Prostate gland (tissue), 2 donors: ENCODE measurements around the gene RASL11A. TPM values are rescaled to one million over a fixed set of nuclear protein-coding genes. Genes with fewer than 3 reads are reported as not detected.
"Not testable (repeated sequence)": the region's sequence is repeated elsewhere in the genome, so short reads cannot be mapped to it uniquely, and the experiment has no call there.

Experiments
- DNase-seq: peaks from one replicate; pipeline ENCODE4 v3.0.0-alpha.2; 2019; ENCODE audit warnings: low spot score
- H3K27ac ChIP-seq, 2 donors: fragments of 200-600 bp; sonication (generic); 2 replicates each; pipeline ENCODE4 v1.5.1; 2017 to 2019
- H3K27me3 ChIP-seq: fragments of 200-600 bp; sonication (generic); replicated peaks from 2 replicates; pipeline ENCODE4 v1.5.1; 2019; ENCODE audit not compliant: insufficient read depth
- H3K36me3 ChIP-seq, 2 donors: fragments of 200-600 bp; sonication (generic); 1 replicate in 1 of 2; 2 replicates in 1 of 2; pipeline versions ENCODE4 v1.5.1 to v1.8.1; 2017 to 2019
- H3K4me1 ChIP-seq: fragments of 200-600 bp; sonication (generic); replicated peaks from 2 replicates; pipeline ENCODE4 v1.5.1; 2019
- H3K4me3 ChIP-seq, 2 donors: fragments of 200-600 bp; sonication (generic); 2 replicates each; pipeline ENCODE4 v1.5.1; 2017 to 2019
- H3K9me3 ChIP-seq: fragments of 200-600 bp; sonication (generic); 2 replicates; pipeline ENCODE4 v1.5.1; 2017
- POLR2A ChIP-seq: fragments of 450-650 bp; IDR thresholded peaks from one replicate; pipeline ENCODE4 v1.6.1; 2016; ENCODE audit warnings: antibody characterized with exemption, mild to moderate bottlenecking
- POLR2AphosphoS5 ChIP-seq: sonication (generic); formaldehyde crosslinking; IDR thresholded peaks from one replicate; pipeline ENCODE4 v1.6.1; 2017; ENCODE audit warnings: antibody characterized with exemption
- WGBS: methylation state at CpG from one replicate; pipeline ENCODE4 v1.1.5; 2018; 5-methylcytosine and 5-hydroxymethylcytosine counted together
- intact Hi-C: fragments of 100-400 bp; cut with DNase I; formaldehyde crosslinking; loops from one replicate; pipeline ENCODE4 v1.14.2; 2022
- total RNA-seq, 2 donors: library from RNA; depleted of rRNA; stranded (reverse); fragments of >200 nt; gene quantifications; one replicate each; pipeline ENCODE4 v1.1.0, GENCODE V29; 2016
- TF ChIP-seq, protein P1 (sequence below), 4 experiments: fragments of 200-600 bp in 2 of 4; fragments of 450-650 bp in 2 of 4; sonication (generic) in 2 of 4; IDR thresholded peaks; 1 replicate in 3 of 4; 2 replicates in 1 of 4; pipeline ENCODE4 v1.5.1; 2016 to 2019; ENCODE audit warnings: antibody characterized with exemption in 4 of 4, mild to moderate bottlenecking in 2 of 4, moderate library complexity in 2 of 4

The RASL11A gene
- total RNA-seq = 10 to 100 TPM; 26.5 to 31.5 TPM

GRCh38 chr13:27270594-27271520, at the start of gene RASL11A:
TSS of gene RASL11A (plus strand) at chr13:27270830. CDS start at chr13:27270945, 115 bp downstream.
- DNase-seq = peak; percentile 77
- H3K36me3 ChIP-seq = no peaks in the 10 kb centered on the region
- no peaks in the 10 kb centered on the region for H3K9me3 ChIP-seq
- intact Hi-C loops = loop anchor here (2.0 to 5.0 kb wide), 5 partner anchors 20 to 351 kb away; partner anchors contain the start of genes LNX2, POLR1D, RPL21 and USP12
- TF ChIP-seq, protein P1, sequence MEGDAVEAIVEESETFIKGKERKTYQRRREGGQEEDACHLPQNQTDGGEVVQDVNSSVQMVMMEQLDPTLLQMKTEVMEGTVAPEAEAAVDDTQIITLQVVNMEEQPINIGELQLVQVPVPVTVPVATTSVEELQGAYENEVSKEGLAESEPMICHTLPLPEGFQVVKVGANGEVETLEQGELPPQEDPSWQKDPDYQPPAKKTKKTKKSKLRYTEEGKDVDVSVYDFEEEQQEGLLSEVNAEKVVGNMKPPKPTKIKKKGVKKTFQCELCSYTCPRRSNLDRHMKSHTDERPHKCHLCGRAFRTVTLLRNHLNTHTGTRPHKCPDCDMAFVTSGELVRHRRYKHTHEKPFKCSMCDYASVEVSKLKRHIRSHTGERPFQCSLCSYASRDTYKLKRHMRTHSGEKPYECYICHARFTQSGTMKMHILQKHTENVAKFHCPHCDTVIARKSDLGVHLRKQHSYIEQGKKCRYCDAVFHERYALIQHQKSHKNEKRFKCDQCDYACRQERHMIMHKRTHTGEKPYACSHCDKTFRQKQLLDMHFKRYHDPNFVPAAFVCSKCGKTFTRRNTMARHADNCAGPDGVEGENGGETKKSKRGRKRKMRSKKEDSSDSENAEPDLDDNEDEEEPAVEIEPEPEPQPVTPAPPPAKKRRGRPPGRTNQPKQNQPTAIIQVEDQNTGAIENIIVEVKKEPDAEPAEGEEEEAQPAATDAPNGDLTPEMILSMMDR (IDR thresholded peaks at IDR 0.05) = peak; percentile 75 to 92 (median 78)
- peak; percentile 81 for TF ChIP-seq POLR2A
- peak; percentile 59 for TF ChIP-seq POLR2AphosphoS5
- WGBS = under 1% methylated on average over 67 of the region's 99 CpGs
- peaks cover 2% of the 10 kb centered on the region for H3K4me1 ChIP-seq
- H3K4me3 ChIP-seq = peak within 1 kb of the TSS; percentile 50 to 63
- H3K27me3 ChIP-seq = no peaks in the 10 kb centered on the region
- peak within 1 kb of the TSS; percentile 78 to 84 for H3K27ac ChIP-seq

GRCh38 chr13:27222100-27222499, 48.5 kb upstream of the RASL11A start:
- DNase-seq, intact Hi-C loops, H3K4me1 ChIP-seq, H3K27me3 ChIP-seq, H3K27ac ChIP-seq, H3K9me3 ChIP-seq, H3K4me3 ChIP-seq, H3K36me3 ChIP-seq: not testable (repeated sequence)
- 74% methylated on average over 2 of the region's 2 CpGs for WGBS

GRCh38 chr13:27226991-27227390, 43.6 kb upstream of the RASL11A start:
- Histone ChIP-seq H3K4me3 (no peak overlapping the region), H3K27ac (no peak overlapping the region), H3K27me3 (no peaks in the 10 kb centered on the region), H3K9me3 (no peaks in the 10 kb centered on the region), H3K36me3 (no peaks in the 10 kb centered on the region), H3K4me1 (no peaks in the 10 kb centered on the region)
- no peak for DNase-seq
- intact Hi-C loops = no loop called here
- WGBS = 87% methylated on average over 2 of the region's 2 CpGs
- TF ChIP-seq POLR2A = no peak
- TF ChIP-seq, protein P1 (IDR thresholded peaks at IDR 0.05) = no peak

GRCh38 chr13:27228131-27228530, 42.5 kb upstream of the RASL11A start:
- H3K4me1 ChIP-seq = no peaks in the 10 kb centered on the region
- H3K9me3 ChIP-seq = no peaks in the 10 kb centered on the region
- no peaks in the 10 kb centered on the region for H3K27me3 ChIP-seq
- intact Hi-C loops = no loop called here
- no peak for DNase-seq
- H3K4me3 ChIP-seq = no peak overlapping the region
- no peaks in the 10 kb centered on the region for H3K36me3 ChIP-seq
- TF ChIP-seq, protein P1 (IDR thresholded peaks at IDR 0.05) = no peak
- TF ChIP-seq POLR2AphosphoS5 = no peak
- no peak for TF ChIP-seq POLR2A
- no peak overlapping the region for H3K27ac ChIP-seq

DNA sequence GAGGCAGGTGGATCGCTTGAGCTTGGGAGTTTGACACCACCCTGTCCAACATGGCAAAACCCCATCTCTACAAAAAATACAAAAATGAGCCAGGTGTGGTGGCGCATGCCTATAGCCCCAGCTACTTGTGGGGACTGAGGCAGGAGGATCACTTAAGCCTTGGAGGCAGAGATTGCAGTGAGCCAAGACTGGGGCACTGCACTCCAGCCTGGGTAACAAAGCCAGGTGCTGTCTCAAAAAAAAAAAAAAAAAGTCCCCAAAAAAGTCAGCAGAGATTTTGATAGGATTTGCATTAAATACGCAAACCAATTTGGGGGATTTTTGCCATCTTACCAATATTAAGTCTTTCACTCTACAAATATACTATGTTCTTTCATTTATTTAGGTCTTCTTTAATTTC, 41.0 kb upstream of the RASL11A start:
- Histone ChIP-seq H3K27me3 (no peaks in the 10 kb centered on the region), H3K4me1 (no peaks in the 10 kb centered on the region), H3K4me3 (no peak overlapping the region), H3K36me3 (no peaks in the 10 kb centered on the region), H3K9me3 (no peaks in the 10 kb centered on the region), H3K27ac (no peak overlapping the region)
- no peak for DNase-seq
- no peak for TF ChIP-seq POLR2AphosphoS5
- no peak for TF ChIP-seq POLR2A
- TF ChIP-seq, protein P1 (IDR thresholded peaks at IDR 0.05) = no peak
- WGBS = 92% methylated on average over 3 of the region's 3 CpGs
- intact Hi-C loops = no loop called here
